ENCODE results near the gene C12orf56.

Gene C12orf56

GRCh38 chr12:64390275-64390851, at the start of gene C12orf56:
Gene C12orf56, minus strand, starts transcription at chr12:64390758. Its CDS starts 193 bp downstream, at chr12:64390565.
- DNase-seq = peak; percentile 50

- DNase-seq = no peak
These were observed 49.5 kb upstream of the C12orf56 start for GRCh38 chr12:64440100-64440499.

GRCh38 chr12:64433915-64434314, 43.4 kb upstream of the C12orf56 start:
- no peak for DNase-seq

GRCh38 chr12:64431791-64432190, 41.2 kb upstream of the C12orf56 start:
- no peak for DNase-seq

- no peak for DNase-seq
These were observed 40.3 kb upstream of the C12orf56 start for GRCh38 chr12:64430886-64431285.

- no peak for DNase-seq
These were observed 38.4 kb upstream of the C12orf56 start for GRCh38 chr12:64428956-64429355.

GRCh38 chr12:64427988-64428387, 37.4 kb upstream of the C12orf56 start:
- no peak for DNase-seq

GRCh38 chr12:64419696-64420095, 29.1 kb upstream of the C12orf56 start:
- DNase-seq = no peak

GRCh38 chr12:64418209-64418608, 27.7 kb upstream of the C12orf56 start:
- DNase-seq = no peak

- no peak for DNase-seq
These were observed 23.3 kb upstream of the C12orf56 start for GRCh38 chr12:64413884-64414283.

- DNase-seq = no peak
These were observed 21.9 kb upstream of the C12orf56 start for GRCh38 chr12:64412459-64412858.

- DNase-seq = no peak
These were observed 20.9 kb upstream of the C12orf56 start for GRCh38 chr12:64411427-64411826.

GRCh38 chr12:64407342-64408223, 17.0 kb upstream of the C12orf56 start:
- no peak for DNase-seq

GRCh38 chr12:64404470-64405256, 14.1 kb upstream of the C12orf56 start:
- no peak for DNase-seq

GRCh38 chr12:64403707-64404469, 13.3 kb upstream of the C12orf56 start, which contains the start of gene XPOT:
Gene XPOT, plus strand, starts transcription at chr12:64404392. Its CDS starts 5,644 bp downstream, at chr12:64410036.
- peak; percentile 96 for DNase-seq

- DNase-seq = no peak
These were observed 11.6 kb upstream of the C12orf56 start for GRCh38 chr12:64402181-64402580.

- DNase-seq = no peak
These were observed 9.5 kb upstream of the C12orf56 start for GRCh38 chr12:64400041-64400440.

- DNase-seq = no peak
These were observed 5.2 kb upstream of the C12orf56 start for GRCh38 chr12:64395739-64396138.

GRCh38 chr12:64392221-64392620, 1.7 kb upstream of the C12orf56 start:
- DNase-seq = no peak

- DNase-seq = no peak
These were observed 1.4 kb downstream of the C12orf56 start for GRCh38 chr12:64389154-64389553.

GRCh38 chr12:64387197-64387816, 3.3 kb downstream of the C12orf56 start:
- DNase-seq = no peak

- no peak for DNase-seq
These were observed 5.1 kb downstream of the C12orf56 start for GRCh38 chr12:64385468-64385867.

All from right forelimb (tissue), 1 donor.